Measurements from ENCODE around the gene PRR27.

PRR27 gene

DNA sequence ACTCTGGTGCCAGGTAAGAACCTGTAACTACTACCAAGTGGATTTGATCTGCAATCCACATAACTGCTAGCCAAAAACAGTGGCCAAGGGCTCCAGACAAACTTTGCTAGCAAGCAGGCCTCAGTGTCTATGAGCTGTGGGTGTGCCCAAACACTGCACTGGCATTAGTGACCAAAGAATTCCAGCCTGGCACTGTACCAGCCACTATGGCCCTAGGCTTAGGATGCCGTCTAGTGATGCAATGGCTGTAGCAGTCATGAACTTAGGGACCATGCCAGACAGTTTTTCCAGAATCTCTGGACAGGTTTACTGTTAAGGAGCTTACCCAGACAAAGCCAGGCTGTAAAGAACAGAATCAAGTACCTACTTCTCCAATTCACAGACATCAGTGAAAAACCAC is 33.7 kb upstream of the PRR27 start:
- H3K36me3 ChIP-seq (ENCODE audit: insufficient read depth) = no peaks in the 10 kb centered on the region
- no peak overlapping the region for H3K4me2 ChIP-seq
- no peaks in the 10 kb centered on the region for H3K27me3 ChIP-seq (ENCODE audit: insufficient read depth, low read depth)
- no peak overlapping the region for H2AFZ ChIP-seq (ENCODE audit: low read depth)
- no peaks in the 10 kb centered on the region for H3K4me1 ChIP-seq (ENCODE audit: low read depth, poor library complexity, severe bottlenecking)
- H4K20me1 ChIP-seq (ENCODE audit: insufficient read depth) = no peaks in the 10 kb centered on the region; the same call in 1 of the 2 replicates
- no peaks in the 10 kb centered on the region for H3K79me2 ChIP-seq (ENCODE audit: insufficient read depth, low read depth)
- TF ChIP-seq, protein P1, sequence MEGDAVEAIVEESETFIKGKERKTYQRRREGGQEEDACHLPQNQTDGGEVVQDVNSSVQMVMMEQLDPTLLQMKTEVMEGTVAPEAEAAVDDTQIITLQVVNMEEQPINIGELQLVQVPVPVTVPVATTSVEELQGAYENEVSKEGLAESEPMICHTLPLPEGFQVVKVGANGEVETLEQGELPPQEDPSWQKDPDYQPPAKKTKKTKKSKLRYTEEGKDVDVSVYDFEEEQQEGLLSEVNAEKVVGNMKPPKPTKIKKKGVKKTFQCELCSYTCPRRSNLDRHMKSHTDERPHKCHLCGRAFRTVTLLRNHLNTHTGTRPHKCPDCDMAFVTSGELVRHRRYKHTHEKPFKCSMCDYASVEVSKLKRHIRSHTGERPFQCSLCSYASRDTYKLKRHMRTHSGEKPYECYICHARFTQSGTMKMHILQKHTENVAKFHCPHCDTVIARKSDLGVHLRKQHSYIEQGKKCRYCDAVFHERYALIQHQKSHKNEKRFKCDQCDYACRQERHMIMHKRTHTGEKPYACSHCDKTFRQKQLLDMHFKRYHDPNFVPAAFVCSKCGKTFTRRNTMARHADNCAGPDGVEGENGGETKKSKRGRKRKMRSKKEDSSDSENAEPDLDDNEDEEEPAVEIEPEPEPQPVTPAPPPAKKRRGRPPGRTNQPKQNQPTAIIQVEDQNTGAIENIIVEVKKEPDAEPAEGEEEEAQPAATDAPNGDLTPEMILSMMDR (conservative IDR thresholded peaks at IDR 0.05; ENCODE audit: low read depth, low read length) = no peak
- no peak overlapping the region for H3K4me3 ChIP-seq (IDR thresholded peaks at IDR 0.05; ENCODE audit: insufficient read depth, low read depth, low read length)
- no peak overlapping the region for H3K27ac ChIP-seq
- H3K9ac ChIP-seq = no peak overlapping the region

DNA sequence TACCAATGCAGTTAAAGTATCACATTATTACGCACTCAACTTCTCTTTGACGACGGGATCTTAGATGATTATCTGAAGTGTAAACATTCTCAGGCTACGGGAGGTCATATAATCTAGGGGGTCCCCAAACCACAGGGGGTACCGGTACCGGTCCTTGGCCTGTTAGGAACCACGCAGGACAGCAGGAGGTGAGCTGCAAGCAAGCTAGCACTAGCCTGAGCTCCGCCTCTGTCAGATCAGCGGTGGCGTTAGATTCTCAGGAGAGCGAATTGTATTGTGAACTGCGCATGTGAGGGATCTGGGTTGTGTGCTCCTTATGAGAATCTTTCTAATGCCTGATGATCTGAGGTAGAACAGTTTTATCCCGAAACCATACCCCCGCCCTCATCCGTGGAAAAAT is 20.6 kb upstream of the PRR27 start:
- H4K20me1 ChIP-seq (ENCODE audit: insufficient read depth) = no peaks in the 10 kb centered on the region
- no peak overlapping the region for H3K9ac ChIP-seq
- H3K36me3 ChIP-seq (ENCODE audit: insufficient read depth) = no peaks in the 10 kb centered on the region
- no peak overlapping the region for H2AFZ ChIP-seq (ENCODE audit: low read depth)
- TF ChIP-seq, protein P1 (conservative IDR thresholded peaks at IDR 0.05; ENCODE audit: low read depth, low read length) = no peak
- no peak overlapping the region for H3K4me2 ChIP-seq
- no peaks in the 10 kb centered on the region for H3K27me3 ChIP-seq (ENCODE audit: insufficient read depth, low read depth)
- H3K27ac ChIP-seq = no peak overlapping the region
- no peak overlapping the region for H3K4me3 ChIP-seq (IDR thresholded peaks at IDR 0.05; ENCODE audit: insufficient read depth, low read depth, low read length)
- no peaks in the 10 kb centered on the region for H3K4me1 ChIP-seq (ENCODE audit: low read depth, poor library complexity, severe bottlenecking)
- H3K79me2 ChIP-seq (ENCODE audit: insufficient read depth, low read depth) = no peaks in the 10 kb centered on the region

DNA sequence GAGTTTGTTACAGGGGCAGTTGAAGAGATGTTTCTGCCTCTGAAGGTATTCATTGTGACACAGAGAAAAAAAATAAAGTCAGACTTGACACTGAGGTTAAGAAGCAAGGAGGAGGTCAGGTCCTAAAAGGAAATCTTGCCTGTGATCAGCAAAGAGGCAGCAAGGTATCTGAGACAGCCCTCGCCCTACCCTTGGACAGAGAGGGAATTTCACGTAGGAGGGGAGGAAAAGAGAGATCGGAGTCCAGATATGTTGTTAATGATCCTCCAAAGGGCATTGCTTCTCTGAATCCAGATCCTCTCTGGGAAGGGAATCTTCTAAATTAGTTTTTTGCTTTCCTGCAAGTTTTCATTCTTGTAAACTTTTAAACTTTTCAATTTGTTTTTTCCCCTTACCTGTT is 15.3 kb upstream of the PRR27 start:
- Histone ChIP-seq H3K79me2 (ENCODE audit: insufficient read depth, low read depth) (no peaks in the 10 kb centered on the region), H3K27me3 (ENCODE audit: insufficient read depth, low read depth) (no peaks in the 10 kb centered on the region), H3K4me3 (IDR thresholded peaks at IDR 0.05; ENCODE audit: insufficient read depth, low read depth, low read length) (no peak overlapping the region), H3K36me3 (ENCODE audit: insufficient read depth) (no peaks in the 10 kb centered on the region), H2AFZ (ENCODE audit: low read depth) (no peak overlapping the region), H4K20me1 (ENCODE audit: insufficient read depth) (no peaks in the 10 kb centered on the region), H3K4me1 (ENCODE audit: low read depth, poor library complexity, severe bottlenecking) (no peaks in the 10 kb centered on the region), H3K4me2 (no peak overlapping the region), H3K9ac (no peak overlapping the region), H3K27ac (no peak overlapping the region)
- TF ChIP-seq, protein P1 (conservative IDR thresholded peaks at IDR 0.05; ENCODE audit: low read depth, low read length) = no peak

DNA sequence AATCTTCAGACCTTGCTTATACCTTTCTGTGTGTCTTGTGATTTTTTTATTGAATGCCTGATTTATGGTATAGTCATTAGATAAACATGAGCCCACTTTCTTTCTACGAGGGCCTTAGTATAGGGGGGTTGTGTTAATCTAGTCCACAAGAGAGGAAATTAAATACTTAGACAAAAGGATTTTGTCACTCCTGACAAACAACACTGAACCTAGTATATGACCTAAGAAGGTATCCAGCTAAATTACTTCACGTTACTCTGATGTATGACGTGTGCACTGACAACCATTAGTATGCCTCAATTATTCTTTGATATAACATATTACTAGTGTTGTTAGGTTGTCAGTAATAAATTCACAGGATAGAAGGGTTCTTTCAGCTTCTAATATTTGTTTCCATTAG is 2.8 kb upstream of the PRR27 start:
- no peak overlapping the region for H2AFZ ChIP-seq (ENCODE audit: low read depth)
- TF ChIP-seq, protein P1 (conservative IDR thresholded peaks at IDR 0.05; ENCODE audit: low read depth, low read length) = no peak

More for the DNA sequence above, 2.8 kb upstream of the PRR27 start:
- Histone ChIP-seq H3K4me1 (ENCODE audit: low read depth, poor library complexity, severe bottlenecking) (no peaks in the 10 kb centered on the region), H3K27me3 (ENCODE audit: insufficient read depth, low read depth) (no peaks in the 10 kb centered on the region), H3K9ac (no peak overlapping the region), H3K27ac (no peak overlapping the region), H3K4me2 (no peak overlapping the region), H3K36me3 (ENCODE audit: insufficient read depth) (no peaks in the 10 kb centered on the region), H3K79me2 (ENCODE audit: insufficient read depth, low read depth) (no peaks in the 10 kb centered on the region), H4K20me1 (ENCODE audit: insufficient read depth) (no peaks in the 10 kb centered on the region), H3K4me3 (IDR thresholded peaks at IDR 0.05; ENCODE audit: insufficient read depth, low read depth, low read length) (no peak overlapping the region)
